Uterus (tissue), 2 donors: Measurements from ENCODE around the gene FAM151B.
"Not testable (repeated sequence)": the region's sequence is repeated elsewhere in the genome, so short reads cannot be mapped to it uniquely, and the experiment has no call there.

Experiments
- CTCF ChIP-seq, 4 experiments: fragments of 200-600 bp in 2 of 4; fragments of 450-650 bp in 2 of 4; sonication (generic) in 2 of 4; IDR thresholded peaks; one replicate each; pipeline ENCODE4 v1.5.1; 2016 to 2019; ENCODE audit warnings: antibody characterized with exemption in 4 of 4, mild to moderate bottlenecking in 2 of 4, moderate library complexity in 1 of 4
- POLR2A ChIP-seq, 2 donors: fragments of 450-650 bp; IDR thresholded peaks; one replicate each; pipeline ENCODE4 v1.6.1; 2016; ENCODE audit warnings: antibody characterized with exemption in 2 of 2, mild to moderate bottlenecking in 1 of 2, moderate library complexity in 1 of 2

GRCh38 chr5:80580291-80580690, 92.4 kb downstream of the FAM151B start:
- not testable (repeated sequence) for TF ChIP-seq CTCF, POLR2A (IDR thresholded peaks at IDR 0.05)
